ENCODE data around the gene COPZ1. TPM values are rescaled to one million over a fixed set of nuclear protein-coding genes. Genes with fewer than 3 reads are reported as not detected.

The COPZ1 gene
- total and polyA plus RNA-seq, 9 of the 15 experiments (the other 6 are each of a cell fraction or from before 2014, with no cell fraction given), result 137 to 487 (median 233) TPM

DNA sequence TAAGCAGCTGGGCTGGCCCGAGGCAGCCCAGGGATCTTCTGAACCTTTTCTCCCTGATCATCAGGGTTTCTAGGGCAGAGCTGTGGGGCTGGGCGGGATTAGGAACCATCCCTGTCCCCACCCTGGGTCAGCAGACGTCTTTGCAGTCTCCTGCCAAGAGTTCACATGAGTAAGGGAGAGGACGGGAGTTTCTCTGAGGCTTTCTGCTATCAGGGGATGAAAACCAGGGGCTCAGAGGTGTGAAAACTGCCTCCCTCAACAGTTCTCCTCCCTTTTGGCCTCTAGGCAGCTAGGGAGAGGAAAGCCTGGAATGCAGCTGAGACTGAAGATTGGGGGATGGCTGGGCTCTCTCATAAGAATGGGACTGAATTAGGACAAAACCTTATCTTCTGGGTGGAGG lies 51.7 kb downstream of the COPZ1 start:
- 63% methylated on average over 4 of the region's 4 CpGs for WGBS (ENCODE audit: insufficient coverage, low coverage, missing lambda C conversion rate)
- peak overlapping the region in 1 of 2 experiments; percentile 0; a peak in 1 of 4 replicates for H3K9ac ChIP-seq (ENCODE audit: insufficient read depth in 1 of 2, low read depth in 2 of 2, low read length in 2 of 2)
- ATAC-seq, result no peak
- no peak for FAIRE-seq
- no peaks in the 10 kb centered on the region for H3K27me3 ChIP-seq (ENCODE audit: control insufficient read depth in 2 of 2, insufficient read depth in 2 of 2, low read length in 2 of 2)
- H3K36me3 ChIP-seq (ENCODE audit: control insufficient read depth, insufficient read depth, low read length), result peaks cover 92% of the 10 kb centered on the region
- BruUV-seq (replicated peaks), result no TSS peak
- H2AFZ ChIP-seq (ENCODE audit: low read depth, low read length), result no peak overlapping the region
- H3K4me1 ChIP-seq (replicated peaks in 1 of 2; ENCODE audit: control insufficient read depth in 2 of 2, insufficient read depth in 2 of 2, low read length in 2 of 2), result peaks cover 42 to 47% of the 10 kb centered on the region in 2 experiments; a peak in 4 of 5 replicates
- in situ Hi-C loops (cut with MboI), result no loop called here
- peaks cover 8% of the 10 kb centered on the region for H3K9me1 ChIP-seq (ENCODE audit: control insufficient read depth, insufficient read depth, low read length)
- H3K9me3 ChIP-seq (replicated peaks; ENCODE audit: control insufficient read depth, insufficient read depth, low read depth, low read length), result no peaks in the 10 kb centered on the region
- DNase-seq (ENCODE audit: extremely low read depth in 1 of 4, low spot score in 3 of 4), result no peak
- intact Hi-C loops (cut with micrococcal nuclease), result no loop called here
- no peak overlapping the region for H3K27ac ChIP-seq (ENCODE audit: extremely low read depth, low read depth, low read length)
- no peak overlapping the region; the same call in 1 of the 2 replicates for H3K4me2 ChIP-seq (ENCODE audit: insufficient read depth, low read length)
- ChIA-PET CTCF (ENCODE audit: low intra/inter-chr PET ratio) (no interaction called here), POLR2A (no interaction called here)
- H4K20me1 ChIP-seq (replicated peaks; ENCODE audit: control insufficient read depth, insufficient read depth, low read length), result peaks cover 12% of the 10 kb centered on the region
- no peak for TF ChIP-seq MAFG (tag; conservative IDR thresholded peaks at IDR 0.05)
- TF ChIP-seq SMARCA4 (IDR thresholded peaks at IDR 0.05), result no peak
- TF ChIP-seq, protein P1, sequence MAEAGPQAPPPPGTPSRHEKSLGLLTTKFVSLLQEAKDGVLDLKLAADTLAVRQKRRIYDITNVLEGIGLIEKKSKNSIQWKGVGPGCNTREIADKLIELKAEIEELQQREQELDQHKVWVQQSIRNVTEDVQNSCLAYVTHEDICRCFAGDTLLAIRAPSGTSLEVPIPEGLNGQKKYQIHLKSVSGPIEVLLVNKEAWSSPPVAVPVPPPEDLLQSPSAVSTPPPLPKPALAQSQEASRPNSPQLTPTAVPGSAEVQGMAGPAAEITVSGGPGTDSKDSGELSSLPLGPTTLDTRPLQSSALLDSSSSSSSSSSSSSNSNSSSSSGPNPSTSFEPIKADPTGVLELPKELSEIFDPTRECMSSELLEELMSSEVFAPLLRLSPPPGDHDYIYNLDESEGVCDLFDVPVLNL (CRISPR knock-in tag; IDR thresholded peaks at IDR 0.05; ENCODE audit: low read depth), result no peak
- TF ChIP-seq IFI16 (CRISPR knock-in tag; IDR thresholded peaks at IDR 0.05), result no peak
- TF ChIP-seq BRCA1 (IDR thresholded peaks at IDR 0.05), result no peak
- no peak for TF ChIP-seq BRCA1 (CRISPR knock-in tag; IDR thresholded peaks at IDR 0.05)
- TF ChIP-seq, protein P2, sequence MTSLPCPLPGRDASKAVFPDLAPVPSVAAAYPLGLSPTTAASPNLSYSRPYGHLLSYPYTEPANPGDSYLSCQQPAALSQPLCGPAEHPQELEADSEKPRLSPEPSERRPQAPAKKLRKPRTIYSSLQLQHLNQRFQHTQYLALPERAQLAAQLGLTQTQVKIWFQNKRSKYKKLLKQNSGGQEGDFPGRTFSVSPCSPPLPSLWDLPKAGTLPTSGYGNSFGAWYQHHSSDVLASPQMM (CRISPR knock-in tag; IDR thresholded peaks at IDR 0.05), result no peak
- no peak for TF ChIP-seq SMAD3 (CRISPR knock-in tag; conservative IDR thresholded peaks at IDR 0.05)
- TF ChIP-seq MAFK (IDR thresholded peaks at IDR 0.05; ENCODE audit: low read length), result no peak
- TF ChIP-seq, protein P3, sequence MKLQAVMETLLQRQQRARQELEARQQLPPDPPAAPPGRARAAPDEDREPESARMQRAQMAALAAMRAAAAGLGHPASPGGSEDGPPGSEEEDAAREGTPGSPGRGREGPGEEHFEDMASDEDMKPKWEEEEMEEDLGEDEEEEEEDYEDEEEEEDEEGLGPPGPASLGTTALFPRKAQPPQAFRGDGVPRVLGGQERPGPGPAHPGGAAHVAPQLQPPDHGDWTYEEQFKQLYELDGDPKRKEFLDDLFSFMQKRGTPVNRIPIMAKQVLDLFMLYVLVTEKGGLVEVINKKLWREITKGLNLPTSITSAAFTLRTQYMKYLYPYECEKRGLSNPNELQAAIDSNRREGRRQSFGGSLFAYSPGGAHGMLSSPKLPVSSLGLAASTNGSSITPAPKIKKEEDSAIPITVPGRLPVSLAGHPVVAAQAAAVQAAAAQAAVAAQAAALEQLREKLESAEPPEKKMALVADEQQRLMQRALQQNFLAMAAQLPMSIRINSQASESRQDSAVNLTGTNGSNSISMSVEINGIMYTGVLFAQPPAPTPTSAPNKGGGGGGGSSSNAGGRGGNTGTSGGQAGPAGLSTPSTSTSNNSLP (IDR thresholded peaks at IDR 0.05; ENCODE audit: borderline replicate concordance, low read depth, low read length), result no peak
- no peak for TF ChIP-seq ZEB2 (IDR thresholded peaks at IDR 0.05)
- no peak for TF ChIP-seq RHOXF2B (CRISPR knock-in tag; conservative IDR thresholded peaks at IDR 0.05)
- TF ChIP-seq ZNF444 (CRISPR knock-in tag; IDR thresholded peaks at IDR 0.05), result no peak
- TF ChIP-seq, protein P4, sequence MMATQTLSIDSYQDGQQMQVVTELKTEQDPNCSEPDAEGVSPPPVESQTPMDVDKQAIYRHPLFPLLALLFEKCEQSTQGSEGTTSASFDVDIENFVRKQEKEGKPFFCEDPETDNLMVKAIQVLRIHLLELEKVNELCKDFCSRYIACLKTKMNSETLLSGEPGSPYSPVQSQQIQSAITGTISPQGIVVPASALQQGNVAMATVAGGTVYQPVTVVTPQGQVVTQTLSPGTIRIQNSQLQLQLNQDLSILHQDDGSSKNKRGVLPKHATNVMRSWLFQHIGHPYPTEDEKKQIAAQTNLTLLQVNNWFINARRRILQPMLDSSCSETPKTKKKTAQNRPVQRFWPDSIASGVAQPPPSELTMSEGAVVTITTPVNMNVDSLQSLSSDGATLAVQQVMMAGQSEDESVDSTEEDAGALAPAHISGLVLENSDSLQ (IDR thresholded peaks at IDR 0.05), result no peak
- no peak for TF ChIP-seq ZNF717 (CRISPR knock-in tag; IDR thresholded peaks at IDR 0.05)
- TF ChIP-seq, protein P5, sequence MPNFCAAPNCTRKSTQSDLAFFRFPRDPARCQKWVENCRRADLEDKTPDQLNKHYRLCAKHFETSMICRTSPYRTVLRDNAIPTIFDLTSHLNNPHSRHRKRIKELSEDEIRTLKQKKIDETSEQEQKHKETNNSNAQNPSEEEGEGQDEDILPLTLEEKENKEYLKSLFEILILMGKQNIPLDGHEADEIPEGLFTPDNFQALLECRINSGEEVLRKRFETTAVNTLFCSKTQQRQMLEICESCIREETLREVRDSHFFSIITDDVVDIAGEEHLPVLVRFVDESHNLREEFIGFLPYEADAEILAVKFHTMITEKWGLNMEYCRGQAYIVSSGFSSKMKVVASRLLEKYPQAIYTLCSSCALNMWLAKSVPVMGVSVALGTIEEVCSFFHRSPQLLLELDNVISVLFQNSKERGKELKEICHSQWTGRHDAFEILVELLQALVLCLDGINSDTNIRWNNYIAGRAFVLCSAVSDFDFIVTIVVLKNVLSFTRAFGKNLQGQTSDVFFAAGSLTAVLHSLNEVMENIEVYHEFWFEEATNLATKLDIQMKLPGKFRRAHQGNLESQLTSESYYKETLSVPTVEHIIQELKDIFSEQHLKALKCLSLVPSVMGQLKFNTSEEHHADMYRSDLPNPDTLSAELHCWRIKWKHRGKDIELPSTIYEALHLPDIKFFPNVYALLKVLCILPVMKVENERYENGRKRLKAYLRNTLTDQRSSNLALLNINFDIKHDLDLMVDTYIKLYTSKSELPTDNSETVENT (CRISPR knock-in tag; IDR thresholded peaks at IDR 0.05), result no peak
- peaks cover 48% of the 10 kb centered on the region for H3K79me2 ChIP-seq (ENCODE audit: control insufficient read depth, insufficient read depth, low read length)
- H3K4me3 ChIP-seq, result no peak overlapping the region
